ENCODE data around the gene RBM17. TPM values are rescaled to one million over a fixed set of nuclear protein-coding genes. Genes with fewer than 3 reads are reported as not detected.

Gene RBM17
- total RNA-seq, 6 donors from 2014 or later: 67.6 to 192 (median 84.8) TPM

GRCh38 chr10:6070660-6071059, 18.2 kb upstream of the RBM17 start:
- WGBS, 2 donors: 60 to 83% methylated on average over 5 of the region's 5 CpGs
- no peaks in the 10 kb centered on the region for H3K9me3 ChIP-seq
- H3K27me3 ChIP-seq: no peaks in the 10 kb centered on the region
- H3K36me3 ChIP-seq: no peaks in the 10 kb centered on the region
- H3K4me1 ChIP-seq: peaks cover 28 to 52% (median 37%) of the 10 kb centered on the region in 4 donors
- no peak for ATAC-seq (ENCODE audit: low FRiP score in 2 of 2)
- H3K27ac ChIP-seq: peak overlapping the region in 1 of 4 donors; percentile 46
- H3K4me3 ChIP-seq: no peak overlapping the region
- TF ChIP-seq EP300 (IDR thresholded peaks at IDR 0.05): no peak
- peak in 1 of 2 donors; percentile 32 for TF ChIP-seq POLR2AphosphoS5 (IDR thresholded peaks at IDR 0.05)
- TF ChIP-seq, protein P1, sequence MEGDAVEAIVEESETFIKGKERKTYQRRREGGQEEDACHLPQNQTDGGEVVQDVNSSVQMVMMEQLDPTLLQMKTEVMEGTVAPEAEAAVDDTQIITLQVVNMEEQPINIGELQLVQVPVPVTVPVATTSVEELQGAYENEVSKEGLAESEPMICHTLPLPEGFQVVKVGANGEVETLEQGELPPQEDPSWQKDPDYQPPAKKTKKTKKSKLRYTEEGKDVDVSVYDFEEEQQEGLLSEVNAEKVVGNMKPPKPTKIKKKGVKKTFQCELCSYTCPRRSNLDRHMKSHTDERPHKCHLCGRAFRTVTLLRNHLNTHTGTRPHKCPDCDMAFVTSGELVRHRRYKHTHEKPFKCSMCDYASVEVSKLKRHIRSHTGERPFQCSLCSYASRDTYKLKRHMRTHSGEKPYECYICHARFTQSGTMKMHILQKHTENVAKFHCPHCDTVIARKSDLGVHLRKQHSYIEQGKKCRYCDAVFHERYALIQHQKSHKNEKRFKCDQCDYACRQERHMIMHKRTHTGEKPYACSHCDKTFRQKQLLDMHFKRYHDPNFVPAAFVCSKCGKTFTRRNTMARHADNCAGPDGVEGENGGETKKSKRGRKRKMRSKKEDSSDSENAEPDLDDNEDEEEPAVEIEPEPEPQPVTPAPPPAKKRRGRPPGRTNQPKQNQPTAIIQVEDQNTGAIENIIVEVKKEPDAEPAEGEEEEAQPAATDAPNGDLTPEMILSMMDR (IDR thresholded peaks at IDR 0.05): no peak
- peak in 1 of 4 donors; percentile 28 for TF ChIP-seq POLR2A (IDR thresholded peaks at IDR 0.05)
- no peak for DNase-seq

GRCh38 chr10:6071181-6072175, 17.4 kb upstream of the RBM17 start:
- peaks cover 20 to 45% (median 30%) of the 10 kb centered on the region in 4 donors for H3K4me1 ChIP-seq
- H3K4me3 ChIP-seq: no peak overlapping the region
- H3K27me3 ChIP-seq: no peaks in the 10 kb centered on the region
- no peaks in the 10 kb centered on the region for H3K9me3 ChIP-seq
- H3K36me3 ChIP-seq: no peaks in the 10 kb centered on the region
- TF ChIP-seq EP300 (IDR thresholded peaks at IDR 0.05): no peak
- TF ChIP-seq POLR2AphosphoS5 (IDR thresholded peaks at IDR 0.05): no peak
- no peak for TF ChIP-seq POLR2A (IDR thresholded peaks at IDR 0.05)
- TF ChIP-seq, protein P1 (IDR thresholded peaks at IDR 0.05): no peak
- no peak for DNase-seq
- no peak for ATAC-seq (ENCODE audit: low FRiP score in 2 of 2)
- 51 to 73% methylated on average over 7 to 10 of the region's 10 CpGs for WGBS, 2 donors
- peak overlapping the region in 3 of 4 donors; percentile 19 to 69 (median 41) for H3K27ac ChIP-seq

DNA sequence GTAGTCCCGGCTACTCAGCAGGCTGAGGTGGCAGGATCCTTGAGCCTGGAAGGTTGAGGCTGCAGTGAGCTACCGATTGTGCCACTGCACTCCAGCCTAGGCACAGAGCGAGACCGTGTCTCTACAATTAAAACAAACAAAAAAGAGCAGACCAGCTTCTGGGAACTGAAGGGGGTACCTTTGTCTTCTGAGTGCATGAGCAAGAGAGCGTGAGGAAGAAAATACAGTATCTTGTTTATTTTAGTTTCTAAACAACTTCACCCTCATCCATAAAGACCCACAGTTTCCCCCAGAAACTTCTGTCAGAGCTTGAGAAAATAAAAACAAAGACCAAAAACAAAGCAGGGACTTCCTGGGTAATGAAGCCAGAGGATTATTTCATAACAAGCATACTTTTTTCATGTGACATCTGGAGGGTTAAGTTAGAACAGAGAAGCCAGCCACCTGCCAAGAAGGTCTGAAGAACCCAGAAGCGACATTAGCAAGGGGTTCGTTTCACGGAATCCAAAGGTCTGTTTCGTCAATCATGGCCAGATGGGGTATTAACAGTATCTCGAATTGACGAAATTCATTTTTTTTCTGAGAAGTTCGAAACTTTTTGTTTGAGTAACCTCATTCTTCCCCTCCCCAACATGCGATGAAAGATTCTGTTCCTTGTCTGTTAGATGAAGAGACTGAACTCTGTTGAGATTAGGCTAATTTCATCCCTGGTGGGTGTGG, 16.5 kb upstream of the RBM17 start:
- TF ChIP-seq POLR2AphosphoS5 (IDR thresholded peaks at IDR 0.05) (peak in 1 of 2 donors; percentile 19), POLR2A (IDR thresholded peaks at IDR 0.05) (no peak)
- no peaks in the 10 kb centered on the region for H3K36me3 ChIP-seq
- peak overlapping the region in 3 of 4 donors; percentile 19 to 69 (median 41) for H3K27ac ChIP-seq
- ATAC-seq (ENCODE audit: low FRiP score in 2 of 2): no peak
- H3K4me1 ChIP-seq: peaks cover 18 to 36% (median 26%) of the 10 kb centered on the region in 4 donors
- WGBS, 2 donors: 58 to 65% methylated on average over 13 of the region's 13 CpGs
- no peak for DNase-seq
- no peaks in the 10 kb centered on the region for H3K27me3 ChIP-seq
- no peak overlapping the region for H3K4me3 ChIP-seq
- no peaks in the 10 kb centered on the region for H3K9me3 ChIP-seq

- Histone ChIP-seq H3K4me1 (peaks cover 18 to 25% (median 24%) of the 10 kb centered on the region in 4 donors), H3K36me3 (no peaks in the 10 kb centered on the region), H3K4me3 (no peak overlapping the region), H3K27ac (no peak overlapping the region), H3K27me3 (no peaks in the 10 kb centered on the region), H3K9me3 (no peaks in the 10 kb centered on the region)
- DNase-seq (no peak), ATAC-seq (ENCODE audit: low FRiP score in 2 of 2) (peak in 1 of 2 donors; percentile 62)
- WGBS, 2 donors: 82 to 84% methylated on average over 17 of the region's 17 CpGs
- no peak for TF ChIP-seq POLR2A (IDR thresholded peaks at IDR 0.05)
- no peak for TF ChIP-seq EP300 (IDR thresholded peaks at IDR 0.05)
- TF ChIP-seq, protein P1 (IDR thresholded peaks at IDR 0.05): no peak
- no peak for TF ChIP-seq POLR2AphosphoS5 (IDR thresholded peaks at IDR 0.05)
Measured at GRCh38 chr10:6074489-6075301, 14.1 kb upstream of the RBM17 start.
